Measurements from ENCODE around the gene ARID3B. TPM values are rescaled to one million over a fixed set of nuclear protein-coding genes. Genes with fewer than 3 reads are reported as not detected.
"Not testable (repeated sequence)": the region's sequence is repeated elsewhere in the genome, so short reads cannot be mapped to it uniquely, and the experiment has no call there.

ARID3B gene
- total RNA-seq, 1 donor from 2014 or later = 53.6 TPM

DNA sequence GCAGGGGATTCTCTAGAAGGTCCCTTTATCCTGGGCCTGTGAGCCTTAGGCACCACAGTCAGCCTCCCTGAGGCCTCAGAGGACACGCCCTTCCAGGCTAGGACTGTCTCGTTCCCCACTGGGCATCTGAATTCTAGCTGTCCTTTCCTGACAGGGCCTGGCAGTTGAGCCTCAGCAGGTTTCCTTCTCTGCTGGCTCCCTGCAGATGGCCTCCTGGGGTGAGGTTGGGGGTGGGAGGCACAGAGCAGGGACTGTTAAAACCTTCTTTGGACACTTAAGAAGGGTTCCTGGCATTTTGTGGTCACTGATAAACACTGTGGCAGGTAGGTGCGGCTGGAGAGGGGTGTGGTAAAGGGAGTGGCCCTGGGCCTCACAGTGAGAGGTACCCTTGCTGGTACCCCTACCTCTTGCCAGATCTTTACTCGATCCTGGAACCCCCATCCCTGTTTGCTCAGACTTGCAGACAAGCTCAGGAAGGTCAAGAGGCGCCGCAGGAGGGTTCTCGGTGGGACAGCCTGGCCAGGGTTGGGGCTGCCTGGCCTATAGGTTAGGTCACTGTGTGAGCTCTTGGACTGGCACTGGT lies 83.1 kb downstream of the ARID3B start:
- no peak for DNase-seq (ENCODE audit: low spot score)
- H3K4me1 Mint-ChIP-seq (ENCODE audit: low read depth) = peaks cover 31% of the 10 kb centered on the region
- no peak overlapping the region for H3K27ac Mint-ChIP-seq

GRCh38 chr15:74625693-74626092 lies 84.7 kb downstream of the ARID3B start:
- Mint-ChIP-seq H3K9me3 (no peaks in the 10 kb centered on the region), H3K27me3 (ENCODE audit: insufficient read depth) (no peaks in the 10 kb centered on the region), H3K27ac (no peak overlapping the region), H3K4me3 (no peak overlapping the region), H3K36me3 (ENCODE audit: low read depth) (peaks cover 48% of the 10 kb centered on the region), H3K4me1 (ENCODE audit: low read depth) (peaks cover 17% of the 10 kb centered on the region)
- intact Hi-C loops (cut with micrococcal nuclease) = no loop called here
- no peak for DNase-seq (ENCODE audit: low spot score)

More for the DNA sequence above, 83.1 kb downstream of the ARID3B start:
- Mint-ChIP-seq H3K9me3 (no peaks in the 10 kb centered on the region), H3K27me3 (ENCODE audit: insufficient read depth) (no peaks in the 10 kb centered on the region), H3K4me3 (no peak overlapping the region), H3K36me3 (ENCODE audit: low read depth) (peaks cover 53% of the 10 kb centered on the region)
- intact Hi-C loops (cut with micrococcal nuclease) = no loop called here

DNA sequence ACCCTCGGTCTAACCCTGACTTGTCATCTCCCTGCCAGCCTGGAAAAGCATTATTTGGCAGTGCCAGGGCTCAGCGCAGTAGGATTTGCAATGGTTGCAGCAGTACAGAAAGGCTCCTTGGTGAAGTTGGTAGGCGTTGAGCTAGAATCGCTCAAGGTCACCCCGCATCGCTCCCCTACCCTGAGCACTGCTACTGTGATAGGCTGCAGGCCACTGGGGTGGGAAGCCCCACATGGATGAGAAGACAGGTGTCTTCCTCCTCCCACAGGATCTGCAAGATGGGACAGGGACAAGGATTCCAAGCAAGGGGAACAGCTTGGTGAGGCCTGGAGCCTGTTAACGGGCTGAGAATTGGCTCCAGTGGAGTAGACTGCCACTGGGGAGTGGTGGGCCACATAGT lies 85.3 kb downstream of the ARID3B start:
- no peak overlapping the region for H3K4me3 Mint-ChIP-seq
- H3K27me3 Mint-ChIP-seq (ENCODE audit: insufficient read depth) = no peaks in the 10 kb centered on the region
- intact Hi-C loops (cut with micrococcal nuclease) = no loop called here
- no peak overlapping the region for H3K27ac Mint-ChIP-seq
- H3K36me3 Mint-ChIP-seq (ENCODE audit: low read depth) = peaks cover 43% of the 10 kb centered on the region
- no peak for DNase-seq (ENCODE audit: low spot score)
- no peaks in the 10 kb centered on the region for H3K9me3 Mint-ChIP-seq
- peaks cover 11% of the 10 kb centered on the region for H3K4me1 Mint-ChIP-seq (ENCODE audit: low read depth)

DNA sequence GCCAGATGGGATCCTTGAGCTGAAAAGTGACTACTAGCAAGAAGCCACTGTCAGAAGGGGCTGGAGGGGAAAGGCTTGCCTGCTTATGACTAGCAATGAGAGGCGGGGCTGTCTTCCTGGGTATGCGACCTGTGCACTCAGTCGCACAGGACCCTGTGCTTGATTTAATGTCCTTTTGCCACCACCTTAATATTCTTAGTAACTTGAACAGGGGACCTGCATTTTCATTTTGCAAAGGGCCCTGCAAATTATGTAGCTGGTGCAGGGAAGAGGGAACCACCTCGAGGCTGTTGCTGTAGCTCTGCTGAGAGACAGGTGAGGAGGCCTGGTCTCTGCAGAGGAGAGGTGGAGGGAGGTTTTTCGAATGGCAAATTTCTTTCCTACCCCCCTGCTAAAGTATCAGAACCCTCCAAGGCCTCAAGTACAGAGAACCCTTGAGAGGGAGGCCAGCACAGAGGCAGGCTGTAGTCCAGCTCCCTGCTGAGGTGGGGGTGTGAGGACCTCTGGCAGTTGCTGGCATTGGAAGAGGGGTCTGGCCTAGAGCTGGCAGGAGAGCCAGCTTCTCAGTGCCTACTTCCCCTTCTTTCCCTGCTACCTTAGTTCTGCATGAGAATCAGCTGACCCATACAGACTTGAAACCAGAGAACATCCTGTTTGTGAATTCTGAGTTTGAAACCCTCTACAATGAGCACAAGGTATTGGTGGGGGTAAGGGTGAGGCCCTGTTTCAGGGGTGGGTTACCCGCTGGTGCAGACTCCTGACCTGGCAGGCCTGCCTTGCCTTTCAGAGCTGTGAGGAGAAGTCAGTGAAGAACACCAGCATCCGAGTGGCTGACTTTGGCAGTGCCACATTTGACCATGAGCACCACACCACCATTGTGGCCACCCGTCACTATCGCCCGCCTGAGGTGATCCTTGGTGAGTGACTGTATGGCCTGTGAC lies 86.0 kb downstream of the ARID3B start:
- Mint-ChIP-seq H3K4me3 (no peak overlapping the region), H3K27me3 (ENCODE audit: insufficient read depth) (no peaks in the 10 kb centered on the region), H3K4me1 (ENCODE audit: low read depth) (peaks cover 10% of the 10 kb centered on the region), H3K9me3 (no peaks in the 10 kb centered on the region), H3K27ac (no peak overlapping the region), H3K36me3 (ENCODE audit: low read depth) (peaks cover 41% of the 10 kb centered on the region)
- no peak for DNase-seq (ENCODE audit: low spot score)
- intact Hi-C loops (cut with micrococcal nuclease) = no loop called here

DNA sequence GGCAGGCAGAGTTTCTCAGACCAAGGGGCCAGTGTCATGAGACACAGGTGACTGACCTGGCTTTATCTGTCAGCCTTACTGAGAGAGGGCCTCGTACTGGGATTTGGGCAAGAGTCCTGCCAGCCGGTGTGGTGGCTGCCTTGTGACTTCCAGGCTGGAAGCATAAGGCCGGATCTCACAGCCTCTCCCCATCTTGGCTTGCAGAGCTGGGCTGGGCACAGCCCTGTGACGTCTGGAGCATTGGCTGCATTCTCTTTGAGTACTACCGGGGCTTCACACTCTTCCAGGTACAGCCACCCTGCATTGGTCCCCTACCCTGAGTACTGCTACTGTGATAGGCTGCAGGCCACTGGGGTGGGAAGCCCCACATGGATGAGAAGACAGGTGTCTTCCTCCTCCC lies 86.7 kb downstream of the ARID3B start:
- H3K27ac Mint-ChIP-seq = no peak overlapping the region

GRCh38 chr15:74628199-74628598 lies 87.2 kb downstream of the ARID3B start:
- Mint-ChIP-seq H3K4me3 (no peak overlapping the region), H3K27me3 (ENCODE audit: insufficient read depth) (no peaks in the 10 kb centered on the region), H3K27ac (no peak overlapping the region), H3K4me1 (ENCODE audit: low read depth) (peaks cover 10% of the 10 kb centered on the region), H3K36me3 (ENCODE audit: low read depth) (peaks cover 33% of the 10 kb centered on the region), H3K9me3 (no peaks in the 10 kb centered on the region)
- no peak for DNase-seq (ENCODE audit: low spot score)
- intact Hi-C loops (cut with micrococcal nuclease) = no loop called here

More for the DNA sequence above, 86.7 kb downstream of the ARID3B start:
- peaks cover 36% of the 10 kb centered on the region for H3K36me3 Mint-ChIP-seq (ENCODE audit: low read depth)
- H3K9me3 Mint-ChIP-seq = no peaks in the 10 kb centered on the region
- H3K4me1 Mint-ChIP-seq (ENCODE audit: low read depth) = peaks cover 10% of the 10 kb centered on the region
- no peak for DNase-seq (ENCODE audit: low spot score)
- H3K4me3 Mint-ChIP-seq = no peak overlapping the region
- intact Hi-C loops (cut with micrococcal nuclease) = no loop called here
- H3K27me3 Mint-ChIP-seq (ENCODE audit: insufficient read depth) = no peaks in the 10 kb centered on the region

- no peak for DNase-seq (ENCODE audit: low spot score)
- Mint-ChIP-seq H3K4me1 (ENCODE audit: low read depth) (peaks cover 10% of the 10 kb centered on the region), H3K36me3 (ENCODE audit: low read depth) (peaks cover 31% of the 10 kb centered on the region), H3K9me3 (no peaks in the 10 kb centered on the region), H3K27me3 (ENCODE audit: insufficient read depth) (no peaks in the 10 kb centered on the region), H3K4me3 (no peak overlapping the region), H3K27ac (no peak overlapping the region)
- intact Hi-C loops (cut with micrococcal nuclease) = no loop called here
These were observed 87.9 kb downstream of the ARID3B start for GRCh38 chr15:74628949-74629348.

DNA sequence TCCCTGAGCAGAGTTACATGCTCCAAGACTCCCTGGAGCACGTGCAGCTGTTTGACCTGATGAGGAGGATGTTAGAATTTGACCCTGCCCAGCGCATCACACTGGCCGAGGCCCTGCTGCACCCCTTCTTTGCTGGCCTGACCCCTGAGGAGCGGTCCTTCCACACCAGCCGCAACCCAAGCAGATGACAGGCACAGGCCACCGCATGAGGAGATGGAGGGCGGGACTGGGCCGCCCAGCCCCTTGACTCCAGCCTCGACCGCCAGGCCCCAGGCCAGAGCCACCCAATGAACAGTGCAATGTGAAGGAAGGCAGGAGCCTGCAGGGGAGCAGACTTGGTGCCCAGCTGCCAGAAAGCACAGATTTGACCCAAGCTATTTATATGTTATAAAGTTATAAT lies 88.7 kb downstream of the ARID3B start:
- H3K27me3 Mint-ChIP-seq (ENCODE audit: insufficient read depth); H3K9me3 Mint-ChIP-seq; DNase-seq (ENCODE audit: low spot score); H3K27ac Mint-ChIP-seq; H3K4me3 Mint-ChIP-seq; intact Hi-C loops (cut with micrococcal nuclease): not testable (repeated sequence)
- peaks cover 12% of the 10 kb centered on the region for H3K4me1 Mint-ChIP-seq (ENCODE audit: low read depth)
- H3K36me3 Mint-ChIP-seq (ENCODE audit: low read depth) = peaks cover 30% of the 10 kb centered on the region

DNA sequence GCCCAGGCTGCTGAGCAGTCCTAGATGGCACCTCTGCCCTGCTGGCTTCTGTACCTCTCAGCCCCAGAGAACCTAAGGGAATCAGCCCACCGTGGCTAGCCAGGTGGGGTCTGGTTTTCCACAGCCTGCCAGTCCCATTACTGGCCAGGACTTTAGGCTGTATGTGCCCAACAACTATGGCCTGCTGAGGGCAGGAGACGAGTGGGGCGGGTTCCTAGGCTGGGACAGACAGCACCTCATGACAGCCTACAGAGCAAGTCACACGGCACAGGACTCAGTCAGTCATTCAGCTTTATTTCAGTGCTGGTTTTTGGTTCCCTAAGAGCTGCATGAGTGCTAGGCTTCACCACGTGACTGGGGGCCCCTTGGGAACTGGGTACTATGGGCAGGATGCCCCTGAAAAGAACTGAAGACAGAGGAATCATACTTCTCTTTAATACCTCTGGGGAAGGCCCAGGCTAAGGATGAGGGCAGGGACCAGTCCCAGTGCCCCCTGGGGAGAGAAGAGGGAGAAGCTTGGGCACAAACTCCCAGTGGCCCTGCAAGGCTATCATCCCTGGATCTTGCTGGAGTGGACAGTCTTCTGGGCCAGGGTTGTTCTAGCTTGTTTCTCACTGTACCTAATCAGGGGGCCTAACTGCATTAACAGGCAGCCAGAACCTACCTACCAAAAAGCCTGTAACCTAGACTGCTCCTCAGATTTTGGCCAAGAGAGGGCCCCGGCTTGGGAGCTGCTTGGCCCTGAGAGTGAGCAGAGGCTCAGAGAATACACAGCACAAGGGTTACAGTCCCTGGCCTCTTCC lies 89.5 kb downstream of the ARID3B start:
- Mint-ChIP-seq H3K36me3 (ENCODE audit: low read depth) (peaks cover 31% of the 10 kb centered on the region), H3K9me3 (no peaks in the 10 kb centered on the region), H3K27me3 (ENCODE audit: insufficient read depth) (no peaks in the 10 kb centered on the region), H3K27ac (no peak overlapping the region), H3K4me1 (ENCODE audit: low read depth) (peaks cover 17% of the 10 kb centered on the region), H3K4me3 (no peak overlapping the region)
- DNase-seq (ENCODE audit: low spot score) = no peak
- intact Hi-C loops (cut with micrococcal nuclease) = no loop called here

GRCh38 chr15:74631087-74631385 lies 90.0 kb downstream of the ARID3B start:
- no peak for DNase-seq (ENCODE audit: low spot score)
- H3K36me3 Mint-ChIP-seq (ENCODE audit: low read depth) = peaks cover 30% of the 10 kb centered on the region
- H3K27ac Mint-ChIP-seq = no peak overlapping the region
- intact Hi-C loops (cut with micrococcal nuclease) = no loop called here
- H3K4me1 Mint-ChIP-seq (ENCODE audit: low read depth) = peaks cover 21% of the 10 kb centered on the region
- no peaks in the 10 kb centered on the region for H3K27me3 Mint-ChIP-seq (ENCODE audit: insufficient read depth)
- no peaks in the 10 kb centered on the region for H3K9me3 Mint-ChIP-seq
- no peak overlapping the region for H3K4me3 Mint-ChIP-seq

DNA sequence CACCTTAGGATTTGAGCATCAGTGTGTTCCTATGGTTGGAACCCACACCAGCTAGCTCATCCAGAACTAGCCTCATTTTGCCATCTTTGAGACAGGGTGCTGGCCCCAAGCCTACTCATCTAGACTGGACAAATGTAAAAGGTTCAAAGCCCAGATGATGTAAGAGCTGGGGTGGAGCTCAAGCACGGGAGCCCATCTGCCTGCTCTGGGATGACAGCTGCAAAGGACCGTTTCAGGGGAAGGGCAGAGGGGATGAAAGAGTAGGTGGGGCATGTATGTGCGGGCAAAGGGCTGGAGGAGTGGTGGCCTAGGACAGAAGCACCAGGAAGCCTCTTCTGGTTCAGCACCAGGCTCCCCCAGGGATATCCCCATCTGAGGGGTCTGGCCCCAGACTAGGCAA lies 90.4 kb downstream of the ARID3B start:
- no peak overlapping the region for H3K4me3 Mint-ChIP-seq
- H3K36me3 Mint-ChIP-seq (ENCODE audit: low read depth) = peaks cover 34% of the 10 kb centered on the region
- no peak for DNase-seq (ENCODE audit: low spot score)
- peaks cover 21% of the 10 kb centered on the region for H3K4me1 Mint-ChIP-seq (ENCODE audit: low read depth)
- no peaks in the 10 kb centered on the region for H3K9me3 Mint-ChIP-seq
- H3K27me3 Mint-ChIP-seq (ENCODE audit: insufficient read depth) = no peaks in the 10 kb centered on the region
- H3K27ac Mint-ChIP-seq = no peak overlapping the region
- intact Hi-C loops (cut with micrococcal nuclease) = no loop called here

GRCh38 chr15:74631935-74632560 lies 91.0 kb downstream of the ARID3B start:
- Mint-ChIP-seq H3K9me3 (no peaks in the 10 kb centered on the region), H3K4me1 (ENCODE audit: low read depth) (peaks cover 21% of the 10 kb centered on the region), H3K36me3 (ENCODE audit: low read depth) (peaks cover 36% of the 10 kb centered on the region), H3K27me3 (ENCODE audit: insufficient read depth) (no peaks in the 10 kb centered on the region), H3K27ac (no peak overlapping the region), H3K4me3 (no peak overlapping the region)
- intact Hi-C loops (cut with micrococcal nuclease) = loop anchor here (1.0 kb wide), 2 partner anchors 11 to 259 kb away; no protein-coding TSS in a partner anchor
- DNase-seq (ENCODE audit: low spot score) = peak; percentile 40
